Tibial nerve (tissue), 4 donors: ENCODE measurements around the gene PDILT. TPM values are rescaled to one million over a fixed set of nuclear protein-coding genes. Genes with fewer than 3 reads are reported as not detected.

Source experiments
- DNase-seq, 2 donors: peaks; one replicate each; pipeline ENCODE4 v3.0.0-alpha.2; 2019; ENCODE audit warnings: low spot score in 2 of 2
- H3K27ac ChIP-seq, 4 donors: fragments of 200-600 bp; sonication (generic) in 3 of 4; one replicate each; pipeline ENCODE4 v1.5.1; 2017 to 2019; ENCODE audit warnings: mild to moderate bottlenecking in 1 of 4
- H3K27me3 ChIP-seq, 2 donors: fragments of 200-600 bp; sonication (generic) in 1 of 2; one replicate each; pipeline versions ENCODE4 v1.5.1 to v1.6.0; 2017 to 2019
- H3K36me3 ChIP-seq, 3 donors: fragments of 200-600 bp; sonication (generic); one replicate each; pipeline ENCODE4 v1.5.1; 2018 to 2019
- H3K4me1 ChIP-seq, 4 donors: fragments of 200-600 bp; sonication (generic) in 3 of 4; one replicate each; pipeline ENCODE4 v1.5.1; 2017 to 2019
- H3K4me3 ChIP-seq, 4 donors: fragments of 200-600 bp; sonication (generic) in 3 of 4; one replicate each; pipeline ENCODE4 v1.5.1; 2017 to 2019; ENCODE audit warnings: mild to moderate bottlenecking in 1 of 4, moderate library complexity in 1 of 4
- H3K9me3 ChIP-seq, 4 donors: fragments of 200-600 bp; sonication (generic) in 3 of 4; one replicate each; pipeline ENCODE4 v1.5.1; 2017 to 2019
- EP300 ChIP-seq, 2 donors: sonication (generic); formaldehyde crosslinking; IDR thresholded peaks; one replicate each; pipeline ENCODE4 v1.6.1; 2017; ENCODE audit warnings: antibody characterized with exemption in 2 of 2, mild to moderate bottlenecking in 1 of 2
- POLR2A ChIP-seq, 2 donors: fragments of 450-650 bp; IDR thresholded peaks; one replicate each; pipeline ENCODE4 v1.6.1; 2017; ENCODE audit warnings: antibody characterized with exemption in 2 of 2, mild to moderate bottlenecking in 2 of 2, moderate library complexity in 2 of 2
- WGBS, 2 donors: methylation state at CpG; one replicate each; pipeline ENCODE4 v1.1.5; 2018; 5-methylcytosine and 5-hydroxymethylcytosine counted together
- total RNA-seq, 4 donors: library from RNA; depleted of rRNA; stranded (reverse); fragments of >200 nt; gene quantifications; one replicate each; pipeline ENCODE4 v1.1.0, GENCODE V29; 2016
- TF ChIP-seq, protein P1 (sequence below), 5 experiments: fragments of 200-600 bp in 3 of 5; fragments of 450-650 bp in 2 of 5; sonication (generic) in 3 of 5; IDR thresholded peaks; one replicate each; pipeline ENCODE4 v1.5.1; 2016 to 2019; ENCODE audit warnings: antibody characterized with exemption in 5 of 5, mild to moderate bottlenecking in 3 of 5, moderate library complexity in 2 of 5

The PDILT gene
- total RNA-seq, 4 donors from 2014 or later, result not detected

DNA sequence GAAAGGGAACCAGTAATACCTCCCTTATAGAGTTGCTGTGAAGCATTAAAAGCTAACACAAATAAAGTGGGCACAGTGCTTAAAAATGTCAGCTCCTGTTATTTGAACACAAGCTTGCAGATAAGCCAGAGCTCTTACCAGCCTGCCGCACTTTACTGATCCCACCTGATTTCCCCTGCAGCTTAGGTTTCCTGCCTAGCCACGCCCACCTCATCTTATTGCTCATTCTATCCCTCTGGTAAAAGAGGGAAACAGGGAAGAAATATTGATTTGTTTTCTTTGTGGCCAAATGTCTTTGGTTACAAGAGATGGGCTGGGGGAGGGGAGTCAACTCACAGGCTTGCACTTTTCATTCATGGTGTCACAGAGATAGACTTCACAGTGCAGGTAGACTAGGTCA, 67.6 kb downstream of the PDILT start:
- DNase-seq, result no peak
- Histone ChIP-seq H3K27me3 (no peaks in the 10 kb centered on the region), H3K36me3 (no peaks in the 10 kb centered on the region), H3K4me1 (no peaks in the 10 kb centered on the region), H3K4me3 (no peak overlapping the region), H3K9me3 (no peaks in the 10 kb centered on the region), H3K27ac (no peak overlapping the region)
- WGBS, 2 donors, result 49 to 68% methylated on average over 2 of the region's 2 CpGs
- TF ChIP-seq EP300 (IDR thresholded peaks at IDR 0.05), result no peak
- no peak for TF ChIP-seq POLR2A (IDR thresholded peaks at IDR 0.05)
- TF ChIP-seq, protein P1, sequence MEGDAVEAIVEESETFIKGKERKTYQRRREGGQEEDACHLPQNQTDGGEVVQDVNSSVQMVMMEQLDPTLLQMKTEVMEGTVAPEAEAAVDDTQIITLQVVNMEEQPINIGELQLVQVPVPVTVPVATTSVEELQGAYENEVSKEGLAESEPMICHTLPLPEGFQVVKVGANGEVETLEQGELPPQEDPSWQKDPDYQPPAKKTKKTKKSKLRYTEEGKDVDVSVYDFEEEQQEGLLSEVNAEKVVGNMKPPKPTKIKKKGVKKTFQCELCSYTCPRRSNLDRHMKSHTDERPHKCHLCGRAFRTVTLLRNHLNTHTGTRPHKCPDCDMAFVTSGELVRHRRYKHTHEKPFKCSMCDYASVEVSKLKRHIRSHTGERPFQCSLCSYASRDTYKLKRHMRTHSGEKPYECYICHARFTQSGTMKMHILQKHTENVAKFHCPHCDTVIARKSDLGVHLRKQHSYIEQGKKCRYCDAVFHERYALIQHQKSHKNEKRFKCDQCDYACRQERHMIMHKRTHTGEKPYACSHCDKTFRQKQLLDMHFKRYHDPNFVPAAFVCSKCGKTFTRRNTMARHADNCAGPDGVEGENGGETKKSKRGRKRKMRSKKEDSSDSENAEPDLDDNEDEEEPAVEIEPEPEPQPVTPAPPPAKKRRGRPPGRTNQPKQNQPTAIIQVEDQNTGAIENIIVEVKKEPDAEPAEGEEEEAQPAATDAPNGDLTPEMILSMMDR (IDR thresholded peaks at IDR 0.05), result no peak

DNA sequence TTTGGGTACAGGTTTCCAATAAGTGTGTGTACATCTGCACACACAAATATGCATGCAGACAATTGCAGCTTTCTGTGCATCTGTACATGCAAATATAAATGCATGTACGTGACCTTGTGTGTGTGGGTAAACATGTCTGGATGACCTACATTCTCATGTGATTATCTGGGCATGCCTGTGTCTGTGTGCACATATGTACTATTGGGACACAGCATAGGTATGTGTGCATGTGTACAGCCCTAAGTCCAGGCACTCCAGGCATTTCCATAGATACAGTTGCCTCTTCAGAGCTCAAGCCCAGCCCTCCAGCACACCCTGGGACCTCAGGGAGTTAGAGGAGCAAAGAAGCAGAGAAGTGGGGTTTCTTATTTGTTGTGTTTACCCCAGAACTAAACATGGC, 70.1 kb downstream of the PDILT start:
- DNase-seq, result no peak
- TF ChIP-seq, protein P1 (IDR thresholded peaks at IDR 0.05), result no peak
- TF ChIP-seq POLR2A (IDR thresholded peaks at IDR 0.05) (no peak), EP300 (IDR thresholded peaks at IDR 0.05) (no peak)
- Histone ChIP-seq H3K9me3 (no peaks in the 10 kb centered on the region), H3K27ac (no peak overlapping the region), H3K27me3 (no peaks in the 10 kb centered on the region), H3K4me1 (no peaks in the 10 kb centered on the region), H3K36me3 (no peaks in the 10 kb centered on the region), H3K4me3 (no peak overlapping the region)
- WGBS, 2 donors, result 68 to 100% methylated on average over 1 of the region's 1 CpG

DNA sequence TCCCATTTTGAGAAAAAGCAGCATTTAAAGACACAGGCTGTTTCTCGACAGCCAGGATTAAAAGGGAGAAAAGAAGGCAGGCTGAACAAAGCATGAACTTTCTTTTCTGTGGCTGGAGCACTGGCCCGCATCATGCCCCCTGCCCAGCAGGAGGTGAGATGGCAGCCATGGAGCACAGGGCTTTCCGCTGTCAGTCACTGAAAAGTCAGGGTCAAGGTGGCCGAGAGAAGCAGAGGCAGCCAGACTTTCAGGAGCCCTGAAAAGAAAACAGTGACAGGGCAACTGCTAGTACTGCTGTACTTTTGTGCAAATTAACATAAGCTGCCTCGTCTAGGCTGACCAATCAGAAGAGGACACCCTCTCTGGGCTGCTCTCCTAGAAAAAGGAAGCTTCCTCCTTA, 71.4 kb downstream of the PDILT start:
- DNase-seq, result no peak
- TF ChIP-seq EP300 (IDR thresholded peaks at IDR 0.05) (no peak), POLR2A (IDR thresholded peaks at IDR 0.05) (no peak)
- TF ChIP-seq, protein P1 (IDR thresholded peaks at IDR 0.05), result no peak
- WGBS, 2 donors, result 53 to 55% methylated on average over 5 of the region's 5 CpGs
- Histone ChIP-seq H3K4me3 (no peak overlapping the region), H3K27me3 (no peaks in the 10 kb centered on the region), H3K9me3 (no peaks in the 10 kb centered on the region), H3K27ac (no peak overlapping the region), H3K36me3 (no peaks in the 10 kb centered on the region), H3K4me1 (no peaks in the 10 kb centered on the region)

DNA sequence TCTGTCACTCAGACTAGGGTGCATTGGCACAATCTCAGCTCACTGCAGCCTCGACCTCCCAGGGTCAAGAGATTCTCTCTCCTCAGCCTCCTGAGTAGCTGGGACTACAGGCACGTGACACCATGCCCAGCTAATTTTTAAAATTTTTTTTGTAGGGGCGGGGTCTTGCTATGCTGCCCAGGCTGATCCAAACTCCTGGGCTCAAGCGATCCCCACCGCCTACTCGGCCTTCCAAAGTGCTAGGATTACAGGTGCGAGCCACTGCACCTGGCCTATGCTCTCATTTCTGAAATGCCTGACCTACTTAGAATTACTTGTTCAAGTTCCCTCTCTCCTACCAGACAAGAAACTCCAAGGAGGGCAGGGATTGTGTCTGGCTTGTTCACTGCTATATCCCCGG, 72.1 kb downstream of the PDILT start:
- DNase-seq, result no peak
- Histone ChIP-seq H3K36me3 (no peaks in the 10 kb centered on the region), H3K27ac (no peak overlapping the region), H3K9me3 (no peaks in the 10 kb centered on the region), H3K4me3 (no peak overlapping the region), H3K27me3 (no peaks in the 10 kb centered on the region), H3K4me1 (no peaks in the 10 kb centered on the region)
- WGBS, 2 donors, result 88 to 90% methylated on average over 8 of the region's 8 CpGs
- TF ChIP-seq POLR2A (IDR thresholded peaks at IDR 0.05) (no peak), EP300 (IDR thresholded peaks at IDR 0.05) (no peak)
- TF ChIP-seq, protein P1 (IDR thresholded peaks at IDR 0.05), result no peak

DNA sequence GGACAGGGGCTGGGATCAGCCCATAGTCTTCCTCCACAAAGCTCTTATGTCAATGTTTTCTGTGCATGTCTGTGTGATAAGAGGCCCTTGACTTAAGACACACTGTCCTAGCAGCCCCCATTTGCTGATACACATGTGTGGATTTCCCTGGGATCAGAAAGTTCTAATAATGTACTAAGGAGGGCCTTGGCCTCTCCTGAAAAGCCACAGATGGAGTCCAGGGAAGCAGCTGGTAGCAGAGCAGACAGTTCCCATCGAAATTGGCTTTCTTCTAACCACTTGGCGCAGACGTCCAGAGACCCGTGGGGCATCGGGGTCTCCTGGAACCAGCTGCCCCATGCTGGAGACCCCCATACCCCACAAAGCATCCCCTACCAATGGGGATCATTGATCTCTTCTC, 72.9 kb downstream of the PDILT start:
- TF ChIP-seq, protein P1 (IDR thresholded peaks at IDR 0.05), result no peak
- TF ChIP-seq EP300 (IDR thresholded peaks at IDR 0.05), result no peak
- TF ChIP-seq POLR2A (IDR thresholded peaks at IDR 0.05), result no peak
- Histone ChIP-seq H3K27ac (no peak overlapping the region), H3K27me3 (no peaks in the 10 kb centered on the region), H3K4me1 (no peaks in the 10 kb centered on the region), H3K36me3 (no peaks in the 10 kb centered on the region), H3K9me3 (no peaks in the 10 kb centered on the region), H3K4me3 (no peak overlapping the region)
- no peak for DNase-seq
- WGBS, 2 donors, result 84 to 88% methylated on average over 4 to 5 of the region's 5 CpGs
